Breast epithelium (tissue), 3 donors: ENCODE data around the gene CDKN2B-AS1.

Source experiments
- POLR2A ChIP-seq: fragments of 450-650 bp; IDR thresholded peaks from one replicate; pipeline ENCODE4 v1.6.1; 2016; ENCODE audit warnings: antibody characterized with exemption, mild to moderate bottlenecking, moderate library complexity
- POLR2AphosphoS5 ChIP-seq, 3 donors: sonication (generic); formaldehyde crosslinking; IDR thresholded peaks; one replicate each; pipeline ENCODE4 v1.6.1; 2017; ENCODE audit warnings: antibody characterized with exemption in 3 of 3
- TF ChIP-seq, protein P1 (sequence below), 3 donors: fragments of 450-650 bp; IDR thresholded peaks; one replicate each; pipeline ENCODE4 v1.5.1; 2016 to 2017; ENCODE audit warnings: antibody characterized with exemption in 3 of 3, mild to moderate bottlenecking in 3 of 3, moderate library complexity in 3 of 3

DNA sequence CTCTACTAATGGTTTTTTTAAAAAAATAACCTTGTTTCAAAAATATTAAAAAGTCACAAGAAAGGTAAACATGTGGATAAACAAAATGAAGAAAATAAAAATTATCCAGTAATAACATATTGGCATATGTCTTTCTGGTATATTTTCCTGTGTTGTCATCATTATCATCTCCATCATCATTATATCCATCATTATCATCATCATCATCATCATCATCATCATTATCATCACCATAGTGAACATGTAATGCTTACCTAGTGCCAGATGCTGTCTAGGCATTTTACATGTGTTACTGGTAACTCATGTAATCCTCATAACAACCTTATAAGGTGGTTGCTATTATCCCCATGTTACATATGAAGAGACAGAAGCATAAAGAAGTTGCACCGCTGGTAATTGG lies 126.0 kb downstream of the CDKN2B-AS1 start:
- TF ChIP-seq POLR2A (no peak), POLR2AphosphoS5 (IDR thresholded peaks at IDR 0.05) (no peak)
- TF ChIP-seq, protein P1, sequence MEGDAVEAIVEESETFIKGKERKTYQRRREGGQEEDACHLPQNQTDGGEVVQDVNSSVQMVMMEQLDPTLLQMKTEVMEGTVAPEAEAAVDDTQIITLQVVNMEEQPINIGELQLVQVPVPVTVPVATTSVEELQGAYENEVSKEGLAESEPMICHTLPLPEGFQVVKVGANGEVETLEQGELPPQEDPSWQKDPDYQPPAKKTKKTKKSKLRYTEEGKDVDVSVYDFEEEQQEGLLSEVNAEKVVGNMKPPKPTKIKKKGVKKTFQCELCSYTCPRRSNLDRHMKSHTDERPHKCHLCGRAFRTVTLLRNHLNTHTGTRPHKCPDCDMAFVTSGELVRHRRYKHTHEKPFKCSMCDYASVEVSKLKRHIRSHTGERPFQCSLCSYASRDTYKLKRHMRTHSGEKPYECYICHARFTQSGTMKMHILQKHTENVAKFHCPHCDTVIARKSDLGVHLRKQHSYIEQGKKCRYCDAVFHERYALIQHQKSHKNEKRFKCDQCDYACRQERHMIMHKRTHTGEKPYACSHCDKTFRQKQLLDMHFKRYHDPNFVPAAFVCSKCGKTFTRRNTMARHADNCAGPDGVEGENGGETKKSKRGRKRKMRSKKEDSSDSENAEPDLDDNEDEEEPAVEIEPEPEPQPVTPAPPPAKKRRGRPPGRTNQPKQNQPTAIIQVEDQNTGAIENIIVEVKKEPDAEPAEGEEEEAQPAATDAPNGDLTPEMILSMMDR (IDR thresholded peaks at IDR 0.05), result no peak
